Breast epithelium (tissue), 3 donors: ENCODE data around the gene BRAF.

Experiments used
- CTCF ChIP-seq, 3 donors: fragments of 450-650 bp; IDR thresholded peaks; one replicate each; pipeline ENCODE4 v1.5.1; 2016 to 2017; ENCODE audit warnings: antibody characterized with exemption in 3 of 3, mild to moderate bottlenecking in 3 of 3, moderate library complexity in 3 of 3
- POLR2A ChIP-seq: fragments of 450-650 bp; IDR thresholded peaks from one replicate; pipeline ENCODE4 v1.6.1; 2016; ENCODE audit warnings: antibody characterized with exemption, mild to moderate bottlenecking, moderate library complexity

GRCh38 chr7:140683657-140684056 lies 241.1 kb downstream of the BRAF start:
- TF ChIP-seq CTCF (IDR thresholded peaks at IDR 0.05): no peak
- TF ChIP-seq POLR2A: no peak
